GM12892 (cell line): ENCODE measurements around the gene DCPS.
"Not testable (repeated sequence)": the region's sequence is repeated elsewhere in the genome, so short reads cannot be mapped to it uniquely, and the experiment has no call there.

Experiments
- DNase-seq: peaks from one replicate; pipeline ENCODE4 v3.0.0; 2011; ENCODE audit not compliant: insufficient read length
- FAIRE-seq: peaks from 2 replicates; lab custom pipeline; 2011; peaks lifted over from hg19 to GRCh38; lab: Jason Lieb, UNC
- POLR2A ChIP-seq: IDR thresholded peaks from 2 replicates; pipeline ENCODE4 v1.6.1; 2011; ENCODE audit warnings: low read depth, low read length, control low read depth
- POLR2AphosphoS5 ChIP-seq: IDR thresholded peaks from 2 replicates; pipeline ENCODE4 v1.6.1; 2011; ENCODE audit warnings: low read depth, low read length, control low read depth
- TAF1 ChIP-seq: IDR thresholded peaks from 2 replicates; pipeline ENCODE4 v1.6.1; 2011; ENCODE audit warnings: low read depth, mild to moderate bottlenecking, control low read depth, low read length, borderline replicate concordance

DCPS gene

DNA sequence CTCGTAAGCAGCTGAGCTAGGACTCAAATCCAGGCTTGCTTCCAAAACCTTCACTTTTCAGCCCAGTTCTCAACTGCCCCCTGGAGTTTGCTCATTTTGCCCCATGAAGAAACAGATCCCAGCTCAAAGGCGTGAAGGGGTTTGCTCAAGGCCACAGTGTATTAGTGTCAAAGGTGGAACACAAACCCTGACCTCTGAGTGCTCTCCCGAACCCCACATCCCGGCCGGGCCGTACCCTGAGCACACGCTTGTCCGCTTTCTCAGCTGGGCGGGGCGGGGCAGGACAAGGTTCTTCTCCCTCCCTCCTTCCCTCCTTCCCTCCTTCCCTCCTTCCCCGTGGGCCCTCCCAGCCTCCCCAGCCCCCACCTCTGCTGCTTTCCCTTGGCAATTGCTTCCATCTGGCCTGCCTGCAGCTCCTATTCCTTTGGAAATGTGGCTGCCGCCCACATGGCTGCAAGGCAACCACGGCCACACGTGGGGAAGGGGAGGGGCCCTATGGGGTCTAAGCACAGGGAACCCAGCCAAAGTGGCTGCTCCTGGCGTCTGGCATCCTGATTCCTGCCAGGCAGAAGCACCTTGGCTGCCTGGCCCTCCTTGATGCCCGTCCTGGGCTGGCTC, 55.7 kb downstream of the DCPS start:
- TF ChIP-seq POLR2A (no peak), POLR2AphosphoS5 (no peak), TAF1 (no peak)
- FAIRE-seq (no peak), DNase-seq (no peak)

DNA sequence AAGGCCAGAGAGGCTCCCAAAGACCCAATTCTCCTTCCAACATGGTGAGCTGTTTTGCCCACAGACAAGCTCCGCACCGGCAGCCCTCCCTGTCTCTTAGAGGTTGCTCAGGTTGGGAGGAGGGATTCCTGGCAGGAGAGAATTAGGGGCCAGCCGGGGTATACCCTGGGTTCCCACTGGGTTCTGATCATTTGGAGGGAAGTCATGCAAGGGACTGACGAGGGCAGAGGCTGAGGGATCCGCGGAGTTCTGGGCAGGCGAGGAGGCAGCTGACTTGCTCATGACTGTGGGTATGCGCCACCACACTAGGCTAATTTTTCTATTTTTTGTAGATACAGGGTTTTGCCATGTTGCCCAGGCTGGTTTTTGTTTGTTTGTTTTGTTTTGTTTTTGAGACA, 56.2 kb downstream of the DCPS start:
- DNase-seq (no peak), FAIRE-seq (no peak)
- no peak for TF ChIP-seq POLR2AphosphoS5
- TF ChIP-seq POLR2A: no peak
- no peak for TF ChIP-seq TAF1

DNA sequence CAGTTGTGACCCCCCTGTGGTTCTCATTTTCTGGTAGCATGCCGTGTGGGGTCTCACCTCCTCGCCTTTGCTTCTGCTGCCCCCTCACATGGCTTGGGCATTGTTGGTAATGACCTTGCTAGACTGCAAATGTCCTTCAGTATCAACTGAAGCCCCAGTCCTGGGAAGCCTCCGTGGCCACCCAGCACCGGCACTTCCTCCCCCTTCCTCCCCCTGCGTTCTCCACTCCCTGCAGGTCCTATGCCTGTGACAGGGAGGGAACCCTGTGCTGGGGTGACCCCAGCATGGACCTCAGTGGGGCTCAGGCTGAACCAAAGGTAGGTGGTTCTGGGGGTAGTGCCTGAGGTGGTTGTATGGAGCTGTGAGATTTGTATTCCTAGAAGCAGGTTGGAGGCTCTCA, 57.5 kb downstream of the DCPS start:
- no peak for DNase-seq
- no peak for FAIRE-seq
- TF ChIP-seq TAF1 (no peak), POLR2A (no peak), POLR2AphosphoS5 (no peak)

DNA sequence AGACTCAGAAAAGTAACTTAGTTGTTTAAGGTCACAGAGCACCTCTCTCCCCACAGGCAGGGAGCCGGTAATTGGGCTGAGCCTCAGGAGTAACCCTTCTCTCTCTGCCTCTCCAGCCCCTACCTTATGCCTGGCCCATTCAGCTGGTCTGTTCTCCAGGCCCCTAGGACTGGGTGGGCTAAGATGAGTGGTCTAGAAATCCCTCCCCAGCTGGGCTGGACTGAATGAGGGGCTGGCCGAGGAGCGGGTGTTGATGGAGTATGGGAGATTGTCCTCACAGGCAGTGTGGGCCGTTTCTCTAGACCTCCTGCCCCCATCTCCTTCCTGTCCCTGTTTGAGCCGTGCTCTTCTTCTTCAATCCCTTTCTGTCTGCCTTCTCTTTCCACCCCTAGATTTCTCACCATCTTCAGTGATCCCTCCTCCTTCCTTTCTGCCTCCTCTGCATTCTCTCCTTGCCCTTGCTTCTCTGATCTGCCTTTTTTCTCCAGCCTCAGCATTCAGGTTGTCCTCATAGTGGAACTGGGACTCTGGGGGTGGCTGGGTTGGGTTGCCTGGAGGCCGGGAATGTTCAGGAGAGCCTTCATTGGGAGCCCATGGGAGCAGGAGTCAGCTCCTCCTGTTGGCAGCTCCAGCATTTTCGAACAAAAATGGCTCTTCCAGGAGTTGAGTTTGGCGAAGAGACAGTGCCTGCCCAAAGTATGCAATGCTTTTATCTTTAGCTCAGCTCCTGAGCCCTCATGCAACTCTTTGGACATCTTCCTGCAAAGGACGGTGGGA, 59.2 kb downstream of the DCPS start:
- TF ChIP-seq TAF1 (no peak), POLR2AphosphoS5 (no peak), POLR2A (no peak)
- DNase-seq: no peak
- FAIRE-seq: no peak

DNA sequence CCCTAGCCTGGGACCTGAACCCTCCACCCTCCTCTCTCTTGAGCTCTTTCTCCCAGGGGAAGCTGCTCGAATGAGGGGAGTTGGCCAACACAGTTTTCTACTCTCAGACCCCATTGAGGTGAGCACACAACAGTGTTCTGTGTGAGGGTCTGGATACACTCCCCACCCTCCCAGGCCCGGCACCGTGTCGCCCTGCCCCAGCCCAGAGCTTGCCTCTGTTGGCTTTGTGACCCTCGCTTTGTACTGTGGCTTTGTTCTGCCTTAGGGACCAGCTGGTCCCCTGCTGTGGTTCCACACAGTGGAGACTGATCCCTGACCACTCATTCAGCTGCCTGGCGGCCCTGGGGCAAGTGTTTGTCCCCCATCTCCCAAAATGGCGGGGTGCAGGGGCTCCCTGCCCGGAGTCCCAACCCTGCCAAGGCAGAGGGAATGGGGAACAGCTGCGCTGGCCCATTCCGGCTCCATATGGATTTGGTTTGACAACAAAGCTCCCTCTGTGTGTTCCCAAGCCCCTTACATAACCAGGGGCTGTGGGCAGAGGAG, 59.9 kb downstream of the DCPS start:
- DNase-seq (no peak), FAIRE-seq (no peak)
- TF ChIP-seq TAF1 (no peak), POLR2A (no peak)

DNA sequence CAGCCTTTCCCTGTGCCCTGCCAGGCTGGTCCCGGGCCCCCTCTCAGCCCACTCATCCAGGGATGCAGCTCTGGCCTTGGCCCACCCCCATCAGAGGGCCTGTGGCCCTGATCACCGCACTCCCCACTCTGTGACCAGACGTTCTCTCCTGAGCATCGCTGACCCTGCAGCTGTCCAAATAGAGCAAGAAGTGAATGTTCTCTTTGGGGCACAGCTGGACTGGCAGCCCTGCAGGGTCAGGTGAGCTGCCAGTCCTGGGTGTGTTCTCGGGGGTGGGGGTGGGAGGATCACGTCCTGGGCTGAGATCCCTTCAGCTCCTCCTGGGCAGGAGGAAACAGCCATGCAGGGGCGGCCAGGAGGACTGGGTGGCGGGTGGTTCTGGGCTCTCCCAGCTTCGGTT, 60.9 kb downstream of the DCPS start:
- FAIRE-seq: not testable (repeated sequence)

DNA sequence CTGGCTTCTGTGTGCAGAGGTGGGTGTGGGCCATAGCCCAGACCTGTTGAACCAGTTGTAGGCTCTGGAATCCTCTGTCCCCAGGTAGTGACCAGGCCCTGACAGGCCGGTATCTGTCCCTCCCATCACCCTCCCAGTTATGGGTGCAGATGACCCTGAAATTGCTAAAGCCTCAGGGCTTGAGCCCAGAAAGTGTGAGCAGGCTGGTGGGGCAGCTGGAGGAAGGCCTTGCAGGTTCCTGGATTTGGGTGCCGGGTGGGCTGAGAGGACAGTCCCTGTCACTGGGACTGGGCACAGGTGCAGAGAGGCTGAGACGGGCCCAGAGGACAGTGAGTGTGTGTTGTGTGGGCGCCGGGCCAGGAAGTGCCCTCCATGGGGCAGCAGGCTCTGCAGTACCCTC, 61.6 kb downstream of the DCPS start:
- not testable (repeated sequence) for FAIRE-seq, DNase-seq

More for the DNA sequence above, 60.9 kb downstream of the DCPS start:
- DNase-seq: not testable (repeated sequence)

DNA sequence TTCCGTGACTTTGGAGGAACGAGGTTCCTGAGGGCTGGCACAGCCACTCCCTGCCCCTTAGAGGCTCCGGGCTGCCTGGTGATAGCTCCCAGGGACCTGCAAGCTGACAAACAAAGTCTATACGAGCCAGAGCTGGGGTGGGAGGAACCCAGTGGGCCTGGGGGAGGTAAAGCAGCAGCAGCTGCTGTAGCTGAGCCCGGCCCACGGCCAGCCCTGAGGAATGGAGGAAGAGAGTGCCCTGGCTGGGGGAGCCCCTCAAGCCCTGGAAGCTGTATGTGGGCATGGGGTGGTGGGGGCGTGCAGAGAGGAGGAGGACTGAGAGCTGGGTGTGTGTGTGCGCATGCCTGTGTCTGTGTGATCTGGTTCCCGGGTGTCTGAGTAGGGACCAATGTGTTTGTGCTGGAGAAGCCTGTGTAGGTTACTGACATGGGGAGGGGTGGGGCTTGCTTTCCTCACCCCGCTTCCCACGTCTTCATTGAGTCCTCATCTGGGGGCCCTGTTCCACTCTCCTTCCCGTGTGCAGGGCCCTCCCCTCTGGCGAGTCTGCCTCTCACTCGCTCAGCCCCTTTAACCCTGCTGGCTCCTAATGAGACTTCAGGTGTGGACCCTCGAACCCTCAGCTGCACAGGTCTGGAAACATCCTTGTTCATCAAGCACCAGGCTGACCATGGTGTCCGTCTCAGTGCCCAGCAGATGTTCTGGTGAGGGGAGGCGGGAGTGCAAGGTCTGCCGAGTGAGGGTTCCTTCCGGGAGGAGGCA, 62.4 kb downstream of the DCPS start:
- no peak for FAIRE-seq
- DNase-seq: no peak
- TF ChIP-seq POLR2A (no peak), POLR2AphosphoS5 (no peak), TAF1 (no peak)

DNA sequence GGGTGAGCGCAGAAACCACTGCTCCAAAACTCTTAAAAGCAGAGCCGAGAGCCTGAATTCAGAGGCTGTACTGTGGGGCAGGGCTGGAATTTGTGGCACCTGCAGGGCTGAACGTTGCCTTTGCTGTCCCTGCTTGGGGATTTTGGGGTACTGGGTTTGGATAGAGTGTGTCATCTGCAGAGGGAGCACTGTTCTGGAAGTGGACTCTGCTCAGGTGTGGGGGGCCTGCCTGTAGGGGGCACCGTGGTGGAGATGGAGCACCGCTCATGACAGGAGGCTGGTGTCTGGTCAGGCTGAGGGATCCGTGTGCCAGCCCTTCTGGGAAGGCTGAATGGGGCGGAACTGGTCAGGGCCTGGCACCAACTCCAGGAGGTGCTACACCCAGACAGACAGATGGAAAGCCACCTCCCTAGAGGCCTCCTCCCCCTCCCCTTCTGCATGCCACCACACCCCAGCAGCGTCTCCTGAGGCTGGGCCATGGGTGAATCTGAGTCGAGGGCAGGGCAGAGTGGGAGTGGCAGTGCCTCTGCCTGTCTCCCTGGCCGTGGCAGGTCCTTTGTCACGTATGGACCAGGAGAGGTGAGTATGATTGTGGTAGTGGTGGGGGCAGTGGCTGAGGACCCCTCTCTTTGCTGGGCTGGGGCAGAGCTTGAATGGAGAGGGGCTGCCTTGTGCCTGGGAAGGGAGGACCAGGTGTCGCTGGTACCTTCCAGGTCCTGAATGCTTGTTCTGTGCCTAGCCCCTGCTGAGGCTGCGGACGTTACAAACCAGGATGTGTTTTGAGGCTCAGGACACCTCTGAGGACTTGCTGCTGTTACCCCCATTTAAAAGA, 63.2 kb downstream of the DCPS start:
- FAIRE-seq: peak; percentile 74
- not testable (repeated sequence) for DNase-seq

DNA sequence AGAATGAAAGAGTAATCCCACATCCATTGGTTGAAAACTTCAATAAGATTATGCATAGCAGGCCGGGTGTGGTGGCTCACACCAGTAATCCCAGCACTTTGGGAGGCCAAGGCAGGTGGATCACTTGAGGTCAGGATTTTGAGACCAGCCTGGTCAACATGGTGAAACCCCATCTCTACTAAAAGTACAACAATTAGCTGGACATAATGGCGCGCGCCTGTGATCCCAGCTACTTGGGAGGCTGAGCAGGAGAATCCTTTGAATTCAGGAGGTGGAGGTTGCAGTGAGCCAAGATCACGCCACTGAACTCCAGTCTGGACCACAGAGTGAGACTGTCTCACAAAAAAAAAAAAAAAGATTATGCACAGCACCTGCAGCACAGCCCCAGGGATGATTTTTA, 63.9 kb downstream of the DCPS start:
- DNase-seq, FAIRE-seq: not testable (repeated sequence)

DNA sequence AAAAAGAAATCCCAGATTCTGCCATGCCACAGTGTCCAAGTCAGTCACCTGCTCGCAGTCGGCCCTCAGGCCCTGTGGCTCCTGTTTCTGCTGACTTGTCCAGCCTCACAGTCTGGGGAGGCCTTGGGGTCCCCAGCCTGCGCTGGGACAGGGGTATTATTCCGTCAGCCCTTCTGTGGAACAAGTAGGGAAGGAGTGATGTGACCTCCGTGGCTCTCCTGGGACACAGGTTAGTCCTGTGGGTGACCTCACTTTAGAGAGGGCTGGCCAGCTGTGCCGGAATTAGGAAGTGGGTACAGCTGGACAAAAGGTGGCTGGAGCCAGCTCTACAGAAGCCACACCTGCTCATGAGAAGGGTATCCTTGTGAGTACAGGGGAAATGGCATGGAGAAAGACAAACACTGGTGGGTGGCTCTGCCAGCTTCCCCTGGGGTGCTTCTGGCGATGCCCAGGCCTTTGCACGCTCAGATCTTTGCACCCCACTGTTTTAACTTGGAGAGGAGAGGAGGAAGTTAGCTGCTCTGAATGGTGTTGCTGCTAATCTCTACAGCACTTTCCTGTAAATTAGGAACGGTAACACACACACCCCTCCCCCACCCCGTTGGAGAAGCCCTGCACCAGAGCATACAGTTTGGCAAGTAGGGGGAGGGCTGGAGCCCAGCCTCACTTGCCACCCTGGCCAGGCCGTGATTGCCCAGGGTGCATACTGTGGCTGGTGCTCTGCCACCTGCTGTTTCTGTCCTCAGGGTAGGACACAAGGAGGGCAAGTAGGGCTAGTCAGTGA, 64.7 kb downstream of the DCPS start:
- DNase-seq: not testable (repeated sequence)
- peak; percentile 40 for FAIRE-seq

DNA sequence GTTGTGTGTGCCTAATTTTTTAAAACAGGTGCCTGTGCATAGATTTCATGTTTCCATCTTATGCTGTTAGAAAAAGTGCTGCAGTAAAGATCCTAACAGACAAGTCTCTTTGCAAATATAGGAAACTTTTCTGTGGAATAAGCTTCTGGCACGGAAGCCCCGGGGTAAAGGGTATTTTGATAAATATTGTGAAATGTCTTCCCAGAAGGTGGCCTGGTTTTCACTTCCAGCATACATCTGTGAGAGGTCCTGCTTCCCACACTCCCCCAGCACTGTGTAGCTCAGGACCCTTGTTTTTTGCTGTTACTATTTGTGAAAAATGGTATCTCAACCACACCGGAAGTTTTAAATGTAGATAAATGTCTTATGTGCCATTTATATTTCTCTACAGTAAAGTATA, 66.2 kb downstream of the DCPS start:
- TF ChIP-seq POLR2A (no peak), POLR2AphosphoS5 (no peak), TAF1 (no peak)
- DNase-seq (no peak), FAIRE-seq (no peak)
